NOMO-1 (cell line): Measurements from ENCODE around the gene CSN3.
"Not testable (repeated sequence)": the region's sequence is repeated elsewhere in the genome, so short reads cannot be mapped to it uniquely, and the experiment has no call there.

ENCODE experiments used
- DNase-seq, 2 experiments: peaks; one replicate each; lab custom pipeline; 2025; ENCODE audit not compliant: unreplicated experiment in 2 of 2; lab: John Stamatoyannopoulos, UW

The CSN3 gene, protein sequence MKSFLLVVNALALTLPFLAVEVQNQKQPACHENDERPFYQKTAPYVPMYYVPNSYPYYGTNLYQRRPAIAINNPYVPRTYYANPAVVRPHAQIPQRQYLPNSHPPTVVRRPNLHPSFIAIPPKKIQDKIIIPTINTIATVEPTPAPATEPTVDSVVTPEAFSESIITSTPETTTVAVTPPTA

DNA sequence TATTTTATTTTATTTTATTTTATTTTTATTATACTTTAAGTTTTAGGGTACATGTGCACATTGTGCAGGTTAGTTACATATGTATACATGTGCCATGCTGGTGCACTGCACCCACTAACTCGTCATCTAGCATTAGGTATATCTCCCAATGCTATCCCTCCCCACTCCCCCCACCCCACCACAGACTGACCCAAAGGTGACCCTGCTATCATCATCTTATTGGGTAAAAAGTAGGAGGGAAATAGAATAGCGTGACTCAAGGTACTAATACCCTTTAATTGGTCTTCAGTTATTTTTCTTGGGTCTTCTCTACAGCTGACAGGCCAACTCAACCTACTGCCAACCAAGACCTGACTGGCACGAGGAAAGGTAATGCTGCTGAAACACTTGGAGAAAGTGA is at the start of gene CSN3:
Gene CSN3 (plus strand): TSS at position 301 of the 400 bp plus-strand sequence. CDS start 2,223 bp downstream, outside the sequence.
- DNase-seq, result not testable (repeated sequence)

DNA sequence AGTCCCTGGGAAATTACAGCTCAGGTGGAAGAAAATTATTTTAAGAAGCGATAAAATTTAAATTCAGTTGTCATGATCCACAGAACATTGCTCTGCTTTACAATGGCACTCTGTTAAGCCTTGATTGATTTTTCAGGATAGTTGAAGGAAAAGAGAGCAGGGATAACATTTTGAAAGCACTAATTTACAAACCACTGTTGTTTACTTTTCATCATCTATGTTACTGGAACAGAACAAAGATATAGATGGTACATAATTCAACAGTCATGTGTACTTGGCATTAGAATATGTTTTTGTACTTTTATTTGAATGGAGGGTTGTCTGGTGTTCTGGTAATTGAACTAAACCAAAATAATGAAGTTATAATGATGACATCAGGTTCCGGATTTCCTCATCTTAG is 49.5 kb upstream of the CSN3 start:
- DNase-seq, result no peak

DNA sequence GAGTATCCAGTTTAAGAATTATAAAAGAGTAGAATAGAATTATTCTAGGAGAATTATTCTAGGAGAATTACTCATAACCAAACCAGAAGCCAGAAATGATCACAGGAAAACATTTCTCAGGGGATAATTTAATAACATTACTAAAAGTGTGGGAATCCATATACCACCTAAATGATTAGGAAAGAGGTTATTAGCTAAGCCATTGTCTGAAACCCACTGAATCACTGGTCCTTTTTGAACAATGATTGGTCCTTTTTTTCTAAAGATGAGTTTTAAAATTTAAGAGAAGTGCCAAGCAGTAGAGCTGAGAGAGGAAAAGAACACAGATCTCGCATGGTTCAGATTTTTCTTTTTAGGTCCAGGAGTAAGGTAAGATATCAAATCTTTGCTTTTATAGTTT is 47.0 kb upstream of the CSN3 start, which contains the start of gene ODAM:
Gene ODAM (plus strand): TSS at position 301 of the 400 bp plus-strand sequence. CDS start 819 bp downstream, outside the sequence.
- no peak for DNase-seq

DNA sequence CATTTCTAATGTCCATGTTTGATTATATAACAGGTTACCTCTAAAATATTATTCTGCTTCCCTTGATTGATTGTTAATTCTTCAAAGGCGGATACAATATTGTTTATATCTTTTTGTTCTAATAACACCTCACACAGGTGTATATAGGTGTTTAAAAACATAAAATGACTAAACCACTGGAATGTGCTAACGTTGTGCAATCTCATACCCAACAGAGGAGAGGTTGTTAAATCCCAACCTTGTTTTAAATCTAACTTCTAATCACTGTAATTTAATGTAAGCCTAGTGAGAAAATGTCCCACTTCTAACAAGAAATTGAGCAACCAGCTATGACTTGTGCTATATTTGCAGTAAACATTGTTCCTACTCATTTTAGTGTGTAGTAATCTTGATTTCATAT is 45.5 kb upstream of the CSN3 start:
- no peak for DNase-seq

DNA sequence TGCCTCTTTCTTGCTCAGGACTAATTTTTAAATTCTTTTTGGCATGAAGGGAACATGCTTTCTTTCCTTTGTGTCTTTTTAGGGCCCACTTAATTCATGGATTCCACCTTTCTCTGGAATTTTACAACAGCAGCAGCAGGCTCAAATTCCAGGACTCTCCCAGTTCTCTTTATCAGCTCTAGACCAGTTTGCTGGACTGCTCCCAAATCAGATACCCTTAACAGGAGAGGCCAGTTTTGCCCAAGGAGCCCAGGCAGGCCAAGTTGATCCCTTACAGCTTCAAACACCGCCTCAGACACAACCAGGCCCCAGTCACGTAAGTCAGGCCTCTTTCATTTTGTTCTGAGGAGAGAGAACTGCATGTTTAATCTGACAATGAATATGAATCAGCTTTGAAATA is 44.6 kb upstream of the CSN3 start:
- no peak for DNase-seq

DNA sequence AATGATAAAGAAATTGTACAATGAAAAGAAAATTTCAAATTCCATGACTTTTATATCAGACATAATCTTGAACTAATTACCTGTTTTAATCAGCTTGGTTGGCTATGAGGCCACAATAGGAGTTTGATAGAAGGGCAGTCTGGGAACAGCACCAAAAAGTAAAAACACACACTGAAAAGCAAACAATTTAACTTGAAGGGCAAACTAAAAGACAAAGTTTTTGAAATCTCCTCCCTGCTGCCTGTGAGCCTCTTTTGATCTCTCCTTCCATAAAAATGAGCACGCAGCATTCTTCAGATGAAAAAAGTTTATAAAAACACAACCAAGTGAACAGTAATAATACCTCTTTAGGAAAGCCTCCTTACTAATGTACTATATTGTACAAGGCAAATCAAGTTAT is 38.8 kb upstream of the CSN3 start:
- no peak for DNase-seq

DNA sequence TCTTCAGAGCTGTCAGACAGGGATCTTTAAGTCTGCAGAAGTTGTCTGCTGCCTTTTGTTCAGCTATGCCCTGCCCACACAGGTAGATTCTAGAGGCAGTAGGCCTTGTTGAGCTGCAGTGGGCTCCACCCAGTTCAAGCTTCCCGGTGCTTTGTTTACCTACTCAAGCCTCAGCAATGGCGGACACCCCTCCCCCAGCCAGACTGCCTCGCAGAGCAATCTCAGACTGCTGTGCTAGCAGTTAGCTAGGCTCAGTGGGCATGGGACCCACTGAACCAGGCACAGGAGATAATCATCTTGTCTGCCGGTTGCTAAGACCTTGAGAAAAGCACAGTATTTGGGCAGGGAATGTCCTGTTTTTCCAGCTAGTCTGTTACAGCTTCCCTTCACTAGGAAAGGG is 29.6 kb upstream of the CSN3 start:
- not testable (repeated sequence) for DNase-seq

DNA sequence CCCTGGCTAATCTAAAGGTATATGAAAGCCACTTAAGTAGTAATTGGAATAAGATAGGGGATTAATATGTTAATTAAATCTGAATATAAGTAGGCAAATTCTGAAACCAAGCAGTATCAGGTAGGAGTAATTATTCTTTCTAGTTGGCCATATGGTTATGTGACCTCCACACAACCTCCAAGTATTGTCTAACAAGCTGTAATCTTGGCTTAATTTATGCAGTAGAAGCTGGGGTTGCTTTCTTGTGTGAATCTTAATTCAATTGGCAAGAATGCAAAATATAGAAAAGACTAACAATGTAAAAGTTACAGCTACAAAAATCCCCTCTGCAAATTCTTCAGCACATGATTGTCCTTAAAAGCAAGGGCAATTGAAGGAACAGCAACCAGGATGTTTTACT is 26.3 kb upstream of the CSN3 start:
- not testable (repeated sequence) for DNase-seq

DNA sequence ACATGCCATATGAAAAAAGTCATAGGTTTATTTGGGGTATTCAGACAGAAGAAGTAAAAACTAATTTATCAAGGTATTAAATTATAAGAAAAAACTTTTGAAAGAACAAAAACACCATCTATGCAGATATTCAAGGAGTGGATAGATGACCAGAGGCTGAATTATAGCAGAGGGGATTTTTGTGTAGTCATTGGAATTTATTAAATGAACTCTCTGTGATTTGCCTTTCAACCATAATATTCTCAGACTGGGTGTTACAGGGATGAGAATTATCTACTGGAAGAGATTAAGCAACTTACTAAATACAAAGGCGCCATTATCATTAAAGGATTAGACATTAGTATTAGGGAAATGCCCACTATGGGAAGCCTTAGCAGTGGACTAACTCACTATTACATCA is 25.8 kb upstream of the CSN3 start:
- not testable (repeated sequence) for DNase-seq

DNA sequence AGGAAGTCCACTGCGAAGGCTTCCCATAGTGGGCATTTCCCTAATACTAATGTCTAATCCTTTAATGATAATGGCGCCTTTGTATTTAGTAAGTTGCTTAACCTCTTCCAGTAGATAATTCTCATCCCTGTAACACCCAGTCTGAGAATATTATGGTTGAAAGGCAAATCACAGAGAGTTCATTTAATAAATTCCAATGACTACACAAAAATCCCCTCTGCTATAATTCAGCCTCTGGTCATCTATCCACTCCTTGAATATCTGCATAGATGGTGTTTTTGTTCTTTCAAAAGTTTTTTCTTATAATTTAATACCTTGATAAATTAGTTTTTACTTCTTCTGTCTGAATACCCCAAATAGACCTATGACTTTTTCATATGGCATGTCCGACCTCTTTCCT is 21.0 kb upstream of the CSN3 start:
- DNase-seq, result not testable (repeated sequence)

DNA sequence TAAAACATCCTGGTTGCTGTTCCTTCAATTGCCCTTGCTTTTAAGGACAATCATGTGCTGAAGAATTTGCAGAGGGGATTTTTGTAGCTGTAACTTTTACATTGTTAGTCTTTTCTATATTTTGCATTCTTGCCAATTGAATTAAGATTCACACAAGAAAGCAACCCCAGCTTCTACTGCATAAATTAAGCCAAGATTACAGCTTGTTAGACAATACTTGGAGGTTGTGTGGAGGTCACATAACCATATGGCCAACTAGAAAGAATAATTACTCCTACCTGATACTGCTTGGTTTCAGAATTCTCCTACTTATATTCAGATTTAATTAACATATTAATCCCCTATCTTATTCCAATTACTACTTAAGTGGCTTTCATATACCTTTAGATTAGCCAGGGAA is 20.6 kb upstream of the CSN3 start:
- not testable (repeated sequence) for DNase-seq

DNA sequence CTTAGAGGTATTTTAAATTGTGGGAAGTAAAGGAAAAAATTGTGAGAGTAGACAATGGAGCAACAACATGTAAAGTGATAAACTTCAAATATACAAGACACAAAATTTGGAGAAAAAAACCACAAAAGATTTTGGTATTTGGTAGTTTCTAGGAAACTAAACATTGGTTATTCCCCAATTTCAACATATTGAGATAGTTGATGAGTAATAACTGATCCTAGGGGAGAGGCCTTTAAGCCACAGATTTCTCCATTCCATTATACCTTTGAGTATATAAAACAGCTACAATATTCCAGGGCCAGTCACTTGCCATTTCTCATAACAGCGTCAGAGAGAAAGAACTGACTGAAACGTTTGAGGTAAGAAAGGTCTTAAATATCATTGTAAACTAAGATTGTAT is 16.6 kb upstream of the CSN3 start, which contains the start of gene FDCSP:
Gene FDCSP (plus strand): TSS at position 301 of the 400 bp plus-strand sequence. CDS start 5,071 bp downstream, outside the sequence.
- DNase-seq, result no peak

DNA sequence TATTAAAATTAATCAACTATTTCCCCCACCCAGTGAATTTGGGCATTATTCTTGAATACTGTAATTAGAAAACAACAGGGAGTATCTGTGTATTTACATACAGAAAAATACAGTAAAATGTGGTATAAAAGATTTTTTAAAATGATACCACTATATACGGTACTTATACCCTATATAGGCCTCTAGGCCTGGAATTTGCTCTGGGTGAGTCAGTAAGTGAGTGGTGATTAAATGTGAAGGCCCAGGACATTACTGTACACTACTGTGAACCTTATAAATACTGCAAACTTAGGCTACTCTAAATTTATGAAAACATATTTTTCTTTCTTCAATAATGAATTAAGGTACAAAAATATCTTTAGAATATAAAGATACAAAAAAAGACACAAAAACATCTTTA is 6.3 kb upstream of the CSN3 start:
- no peak for DNase-seq

DNA sequence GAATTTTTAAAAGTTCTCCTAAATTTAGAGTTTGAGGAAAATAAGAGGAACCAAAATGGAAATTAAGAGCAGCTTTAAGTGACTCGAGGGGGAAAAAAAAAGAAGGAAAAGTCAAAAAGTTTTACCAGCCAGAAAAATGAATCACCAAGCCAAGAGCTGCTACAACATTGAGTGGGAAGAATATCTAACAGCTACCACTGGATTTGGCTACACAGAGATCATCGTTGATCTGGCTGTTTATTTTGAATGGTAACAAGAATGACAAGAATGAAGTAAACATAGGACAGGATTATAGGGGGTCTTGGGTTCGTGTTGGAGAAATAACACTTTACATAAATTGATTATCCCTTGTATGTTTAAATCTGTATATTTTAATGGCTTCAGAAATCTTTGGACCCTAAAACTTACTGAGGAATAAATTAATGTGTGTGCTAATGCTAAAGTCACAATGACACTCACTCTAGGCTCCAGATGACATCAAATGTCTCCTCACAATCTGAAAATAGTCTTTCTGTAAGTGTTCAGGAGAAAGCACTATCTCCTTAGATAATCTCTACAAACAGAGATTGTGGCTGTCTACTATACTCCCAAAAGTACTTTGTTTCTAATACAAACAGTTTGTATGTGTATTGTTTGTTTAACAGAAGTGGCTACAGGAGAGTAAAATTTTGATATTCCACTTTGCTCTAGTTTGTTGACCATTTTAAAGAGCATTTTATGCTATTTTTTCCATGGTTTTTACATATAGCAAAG is 3.1 kb upstream of the CSN3 start:
- DNase-seq, result no peak

DNA sequence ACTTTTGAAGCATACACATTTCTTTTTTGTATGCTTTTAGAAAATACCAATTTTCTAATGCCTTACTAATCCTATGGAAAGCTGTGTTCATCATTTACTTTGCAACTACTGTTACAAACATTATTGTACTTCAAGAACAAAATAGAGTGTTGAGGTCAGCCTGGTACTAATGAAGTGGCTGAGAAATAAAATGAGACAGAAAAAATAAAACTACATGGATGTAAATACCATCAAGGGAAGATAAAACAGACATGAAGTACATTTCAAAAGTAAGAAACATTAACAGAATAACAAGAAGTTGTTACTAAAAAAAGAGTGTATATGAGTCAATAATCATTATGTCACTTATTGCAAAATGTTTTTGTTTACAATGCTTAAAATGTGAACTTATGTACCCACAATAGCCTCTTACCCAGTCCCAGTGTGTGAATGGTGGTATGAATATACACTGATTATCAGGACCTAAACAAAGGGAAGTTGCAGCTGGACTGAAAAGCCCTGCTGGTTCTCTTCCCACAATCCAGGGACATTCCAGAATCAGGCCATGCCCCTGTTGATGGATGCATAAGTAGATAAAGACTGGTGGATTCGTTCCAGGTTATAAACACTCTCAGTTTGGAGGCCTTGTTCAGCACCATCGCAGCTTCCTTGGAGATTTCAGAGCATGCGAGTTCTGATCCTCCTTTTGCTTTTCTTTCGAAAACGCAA is 2.4 kb upstream of the CSN3 start:
- DNase-seq, result no peak

DNA sequence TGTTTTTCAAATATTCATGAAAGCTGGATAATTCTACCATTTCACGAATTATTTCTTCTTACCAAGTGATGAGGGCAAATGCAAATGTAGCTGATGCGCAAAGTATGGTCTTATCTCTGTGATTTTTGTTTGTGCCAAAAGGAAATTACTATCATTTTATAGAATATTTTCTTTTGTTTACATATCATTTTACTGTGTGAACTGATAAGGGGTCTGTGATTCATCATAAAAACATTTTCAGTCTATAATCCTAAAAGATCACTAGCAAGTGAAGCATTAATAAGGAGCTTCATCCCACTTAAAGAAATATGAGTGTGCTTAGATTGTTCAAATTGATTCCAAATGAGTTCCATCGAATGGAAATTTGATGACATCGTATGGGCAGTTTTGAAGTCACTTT is 694 bp downstream of the CSN3 start:
- DNase-seq, result no peak

DNA sequence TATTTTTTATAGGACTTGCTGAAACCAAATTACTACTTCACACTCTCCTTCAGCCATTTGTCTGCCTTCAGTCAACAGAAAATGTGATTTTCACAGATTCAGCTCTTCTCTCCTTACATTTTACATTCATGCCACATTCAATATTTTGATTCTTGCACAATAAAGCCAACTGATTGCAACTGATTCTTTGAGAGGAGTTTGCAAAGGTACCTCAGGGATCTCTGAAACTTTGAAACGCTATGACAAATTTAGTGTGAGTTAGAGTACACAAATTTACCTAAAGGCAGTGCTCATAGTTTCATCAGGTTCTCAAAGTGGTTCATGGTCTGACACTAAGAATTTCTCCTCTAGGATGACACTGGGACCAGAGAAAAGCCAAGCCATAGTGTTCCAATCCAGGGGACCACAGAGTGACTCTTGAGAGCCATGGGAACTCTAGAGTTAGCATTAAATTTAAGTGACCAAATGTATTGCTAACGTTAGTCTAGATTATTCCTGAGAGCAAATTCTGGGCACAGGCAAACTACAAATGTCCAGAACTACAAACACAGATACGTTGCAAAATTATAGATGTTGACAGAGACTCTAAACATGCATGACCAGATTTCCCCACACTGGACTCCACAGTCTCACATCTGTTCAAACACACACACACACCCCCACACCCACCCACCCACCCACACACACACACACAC is 9.0 kb downstream of the CSN3 start:
- no peak for DNase-seq

DNA sequence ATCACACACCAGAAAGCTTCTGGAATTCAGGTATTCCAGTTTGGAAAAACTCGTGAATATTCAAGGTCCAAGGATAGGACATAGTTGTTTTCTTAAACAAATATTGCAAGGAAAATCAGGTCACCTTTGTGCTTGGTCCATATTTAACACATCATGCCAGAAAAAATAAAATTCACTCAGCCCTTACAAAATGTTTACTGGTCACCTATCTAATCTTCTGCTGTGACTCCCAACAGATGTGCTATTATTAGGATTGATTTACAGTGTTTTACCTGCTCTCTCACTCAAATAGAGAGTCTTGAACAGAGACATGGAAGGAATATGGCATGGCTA is 9.5 kb downstream of the CSN3 start:
- no peak for DNase-seq

DNA sequence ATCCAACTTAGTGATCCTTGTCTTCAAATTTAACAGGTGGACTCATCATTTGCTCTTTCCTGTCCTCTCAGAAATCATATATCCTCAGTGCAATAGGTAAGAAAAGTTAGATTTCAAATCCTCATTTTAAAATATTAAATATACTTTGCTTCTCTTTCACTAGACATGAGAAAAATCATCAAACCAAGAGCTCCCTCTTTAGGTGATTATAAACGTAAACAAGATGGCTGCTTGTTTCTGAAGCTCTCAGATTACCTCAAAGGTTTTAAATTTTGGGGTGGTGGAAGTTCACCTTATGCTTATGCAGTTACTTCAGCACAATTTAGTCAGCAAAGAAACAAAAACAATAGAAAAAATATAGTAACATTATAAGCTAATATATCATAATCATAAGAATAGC is 27.3 kb downstream of the CSN3 start:
- DNase-seq, result no peak

DNA sequence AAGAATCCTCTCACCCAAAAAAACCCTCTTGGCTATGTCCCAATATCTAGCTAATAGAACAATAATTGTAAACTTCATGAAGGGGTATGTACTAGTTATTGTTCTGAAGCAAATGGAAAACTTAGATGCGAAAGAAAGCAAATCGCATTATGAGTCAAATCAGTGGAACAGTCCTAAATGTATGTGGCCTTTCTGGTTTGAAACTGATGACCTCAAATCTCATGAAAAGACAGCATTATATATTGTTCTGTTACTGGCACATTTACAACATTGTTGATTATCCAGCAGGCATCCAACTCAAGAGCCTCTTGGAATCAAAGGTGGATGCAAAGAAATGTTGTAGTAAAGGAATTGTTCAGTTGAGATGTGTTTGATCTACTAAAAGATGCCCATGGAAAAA is 34.7 kb downstream of the CSN3 start:
- DNase-seq, result no peak

DNA sequence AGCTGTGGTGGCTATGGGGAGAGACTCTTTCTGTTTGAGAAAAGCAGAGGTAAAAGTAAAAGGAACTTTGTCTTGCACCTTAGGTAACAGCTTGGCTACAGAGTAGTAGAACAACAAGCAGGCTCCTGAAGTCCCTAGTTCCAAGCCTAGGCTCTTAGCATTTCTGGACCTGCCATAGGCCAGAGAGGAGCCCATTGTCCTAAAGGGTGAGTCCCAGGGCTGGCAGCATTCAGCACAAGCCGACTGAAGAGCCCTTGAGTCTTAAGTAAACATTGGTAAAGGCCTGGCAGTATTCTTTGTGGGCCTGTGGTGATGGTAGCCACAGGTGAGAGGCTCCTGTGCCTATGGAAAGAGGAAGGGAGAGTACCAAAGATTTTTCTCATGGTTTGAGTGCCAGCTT is 38.2 kb downstream of the CSN3 start:
- no peak for DNase-seq
